ENCODE data around the gene GALNT8. TPM values are rescaled to one million over a fixed set of nuclear protein-coding genes. Genes with fewer than 3 reads are reported as not detected.

The GALNT8 gene
- total RNA-seq, 4 donors from 2014 or later = 0.98 to 2.7 (median 1.5) TPM

DNA sequence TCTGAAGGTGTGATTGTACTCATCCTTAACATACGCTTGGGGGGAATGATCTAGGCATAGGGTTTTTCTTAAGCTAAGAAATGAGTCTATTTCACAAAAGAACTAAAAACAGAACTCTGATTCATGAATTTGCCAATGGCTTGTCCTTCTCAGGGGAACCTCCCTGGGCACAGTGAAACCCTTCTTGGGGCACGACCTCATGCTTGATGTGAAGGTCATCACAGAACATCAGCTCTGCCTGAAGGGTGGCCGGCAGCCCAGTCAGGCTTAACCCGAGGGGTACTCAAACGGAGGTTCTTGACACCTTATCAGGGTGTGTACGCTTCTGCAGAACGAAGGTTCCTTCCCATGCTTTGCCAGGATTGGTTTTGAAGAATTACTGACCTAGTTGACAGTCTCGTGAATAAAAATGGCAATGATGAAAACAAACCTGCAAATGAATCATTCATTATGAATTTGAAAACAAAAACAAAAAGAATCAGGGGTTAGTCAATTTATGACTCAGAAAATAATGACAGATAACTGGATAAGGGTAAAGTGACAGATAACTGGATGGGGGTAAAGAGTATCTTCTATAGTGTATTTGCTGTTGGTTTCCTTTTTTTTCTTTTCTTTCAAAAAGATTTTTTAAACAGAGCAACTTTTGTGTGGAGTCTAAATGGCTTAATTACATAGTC, 86.4 kb downstream of the GALNT8 start:
- Histone ChIP-seq H3K36me3 (no peaks in the 10 kb centered on the region), H3K4me1 (peaks cover 12 to 22% (median 18%) of the 10 kb centered on the region in 4 donors), H3K9me3 (no peaks in the 10 kb centered on the region), H3K4me3 (no peak overlapping the region), H3K27ac (replicated peaks in 1 of 4) (no peak overlapping the region), H3K27me3 (peaks cover 0 to 38% (median 16%) of the 10 kb centered on the region in 4 donors)
- WGBS = 76% methylated on average over 8 of the region's 8 CpGs
- TF ChIP-seq POLR2A (IDR thresholded peaks at IDR 0.05; ENCODE audit: low read depth) (no peak), EP300 (IDR thresholded peaks at IDR 0.05) (no peak), POLR2AphosphoS5 (IDR thresholded peaks at IDR 0.05) (no peak), CTCF (IDR thresholded peaks at IDR 0.05) (no peak)
- DNase-seq (ENCODE audit: extremely low spot score) = no peak
- intact Hi-C loops (cut with DNase I) = no loop called here

DNA sequence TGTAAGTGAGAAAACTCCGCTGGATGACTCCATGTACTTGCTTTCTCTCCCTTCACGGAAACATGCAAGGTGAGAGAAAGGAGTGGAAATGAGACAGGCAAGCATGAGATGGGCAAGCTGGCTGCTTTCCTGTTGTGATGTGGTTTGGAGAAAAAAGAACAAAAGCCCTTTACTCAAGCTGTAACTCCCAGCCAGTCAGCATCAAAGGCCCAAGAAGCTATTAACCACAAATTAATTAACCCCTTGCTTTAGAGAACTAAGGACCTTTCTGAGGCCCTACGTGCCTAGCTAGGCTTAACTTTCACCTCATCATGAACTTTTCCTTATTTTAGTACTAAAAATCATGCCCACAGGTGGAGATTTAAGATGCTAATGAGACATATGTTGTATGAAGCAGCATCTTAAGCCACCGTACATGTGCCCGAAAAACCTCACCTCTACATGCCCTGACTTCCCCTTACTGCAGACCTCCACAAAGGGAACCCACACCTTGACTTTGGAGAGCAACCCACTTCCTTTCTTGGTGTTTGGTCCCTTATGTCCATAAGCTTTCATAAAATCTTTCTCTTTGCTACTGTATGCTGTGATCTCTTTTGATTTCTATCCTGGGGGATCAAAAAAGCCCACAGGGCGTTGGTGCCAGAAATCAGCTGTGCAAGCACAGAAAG, 87.0 kb downstream of the GALNT8 start:
- Histone ChIP-seq H3K27ac (replicated peaks in 1 of 4) (no peak overlapping the region), H3K27me3 (peaks cover 0 to 45% (median 16%) of the 10 kb centered on the region in 4 donors), H3K4me3 (no peak overlapping the region), H3K36me3 (no peaks in the 10 kb centered on the region), H3K4me1 (peaks cover 12 to 22% (median 18%) of the 10 kb centered on the region in 4 donors), H3K9me3 (no peaks in the 10 kb centered on the region)
- WGBS = 65% methylated on average over 6 of the region's 6 CpGs
- intact Hi-C loops (cut with DNase I) = no loop called here
- no peak for TF ChIP-seq POLR2A (IDR thresholded peaks at IDR 0.05; ENCODE audit: low read depth)
- no peak for TF ChIP-seq EP300 (IDR thresholded peaks at IDR 0.05)
- no peak for TF ChIP-seq CTCF (IDR thresholded peaks at IDR 0.05)
- TF ChIP-seq POLR2AphosphoS5 (IDR thresholded peaks at IDR 0.05) = no peak
- no peak for DNase-seq (ENCODE audit: extremely low spot score)

GRCh38 chr12:4807813-4808212, 87.6 kb downstream of the GALNT8 start:
- DNase-seq (ENCODE audit: extremely low spot score) = no peak
- intact Hi-C loops (cut with DNase I) = no loop called here
- 84% methylated on average over 2 of the region's 2 CpGs for WGBS
- no peaks in the 10 kb centered on the region for H3K9me3 ChIP-seq
- H3K36me3 ChIP-seq = no peaks in the 10 kb centered on the region
- no peak for TF ChIP-seq CTCF (IDR thresholded peaks at IDR 0.05)
- no peak for TF ChIP-seq POLR2AphosphoS5 (IDR thresholded peaks at IDR 0.05)
- no peak for TF ChIP-seq EP300 (IDR thresholded peaks at IDR 0.05)
- TF ChIP-seq POLR2A (IDR thresholded peaks at IDR 0.05; ENCODE audit: low read depth) = no peak
- H3K27me3 ChIP-seq = peaks cover 0 to 49% (median 16%) of the 10 kb centered on the region in 4 donors
- H3K4me3 ChIP-seq = no peak overlapping the region
- H3K4me1 ChIP-seq = peaks cover 12 to 22% (median 18%) of the 10 kb centered on the region in 4 donors
- H3K27ac ChIP-seq (replicated peaks in 1 of 4) = no peak overlapping the region

DNA sequence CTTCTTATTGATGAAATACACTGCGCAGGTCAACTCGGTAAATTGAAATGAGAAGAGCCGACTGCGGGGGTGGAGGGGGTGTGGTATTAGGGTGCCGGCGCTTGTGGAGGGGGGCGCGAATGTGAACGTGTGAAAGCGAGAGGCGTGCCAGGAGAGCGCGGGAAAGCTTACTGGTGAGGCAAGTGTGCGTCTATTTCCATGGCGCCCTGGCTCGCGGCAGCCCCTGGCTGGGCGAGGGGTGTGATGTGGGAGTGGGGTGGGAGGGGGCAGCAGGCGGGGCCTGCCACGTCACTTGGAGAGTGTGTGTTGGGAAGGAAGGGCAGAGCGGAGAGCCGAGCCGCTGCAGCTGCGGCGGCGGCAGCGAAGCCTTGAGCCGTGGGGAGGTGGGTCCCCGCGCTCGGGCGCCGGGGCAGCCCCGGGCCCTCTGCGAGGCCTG, 88.8 kb downstream of the GALNT8 start:
- peaks cover 0 to 62% (median 16%) of the 10 kb centered on the region in 4 donors for H3K27me3 ChIP-seq
- H3K27ac ChIP-seq (replicated peaks in 1 of 4) = peak overlapping the region in 1 of 4 donors; percentile 22

More for the DNA sequence above, 88.8 kb downstream of the GALNT8 start:
- no peak for DNase-seq (ENCODE audit: extremely low spot score)
- intact Hi-C loops (cut with DNase I) = no loop called here
- TF ChIP-seq POLR2AphosphoS5 (IDR thresholded peaks at IDR 0.05) (no peak), POLR2A (IDR thresholded peaks at IDR 0.05; ENCODE audit: low read depth) (no peak), EP300 (IDR thresholded peaks at IDR 0.05) (no peak), CTCF (IDR thresholded peaks at IDR 0.05) (no peak)
- no peaks in the 10 kb centered on the region for H3K9me3 ChIP-seq
- no peaks in the 10 kb centered on the region for H3K36me3 ChIP-seq
- H3K4me3 ChIP-seq = peak overlapping the region; percentile 49 to 58 (median 54)
- whole genome bisulfite sequencing = 2% methylated on average over 21 of the region's 35 CpGs
- H3K4me1 ChIP-seq = peaks cover 12 to 22% (median 18%) of the 10 kb centered on the region in 4 donors

Measured in esophagus muscularis mucosa (tissue), 4 donors.